Keratinocyte (primary cell): ENCODE measurements around the gene DNPH1. TPM values are rescaled to one million over a fixed set of nuclear protein-coding genes. Genes with fewer than 3 reads are reported as not detected.

ENCODE experiments used
- DNase-seq: peaks from one replicate; pipeline ENCODE4 v3.0.0-alpha.2; 2011; ENCODE audit warnings: low read depth, missing footprints, low spot score
- FAIRE-seq: peaks from 2 replicates; lab custom pipeline; 2011; peaks lifted over from hg19 to GRCh38; lab: Jason Lieb, UNC
- H2AFZ ChIP-seq: 2 replicates; pipeline ENCODE4 v1.6.0; 2012; ENCODE audit warnings: low read length, control low read depth, inconsistent platforms; ENCODE audit not compliant: control insufficient read depth
- H3K27ac ChIP-seq: 2 replicates; pipeline ENCODE4 v1.5.1; 2011; ENCODE audit warnings: low read length; ENCODE audit not compliant: control insufficient read depth, insufficient read depth
- H3K27me3 ChIP-seq: 3 replicates; pipeline ENCODE4 v1.6.0; 2011; ENCODE audit warnings: low read length; ENCODE audit not compliant: control insufficient read depth, insufficient read depth; ENCODE audit errors: extremely low read depth
- H3K36me3 ChIP-seq, 2 experiments: 2 replicates in 1 of 2; 3 replicates in 1 of 2; pipeline ENCODE4 v1.5.1; 2011; ENCODE audit warnings: low read length in 2 of 2, mild to moderate bottlenecking in 1 of 2; ENCODE audit not compliant: control insufficient read depth in 2 of 2, insufficient read depth in 2 of 2; ENCODE audit errors: extremely low read depth in 1 of 2
- H3K4me1 ChIP-seq: 3 replicates; pipeline ENCODE4 v1.5.1; 2011; ENCODE audit warnings: low read length; ENCODE audit not compliant: control insufficient read depth, insufficient read depth; ENCODE audit errors: extremely low read depth
- H3K4me2 ChIP-seq: 3 replicates; pipeline ENCODE4 v1.6.0; 2011; ENCODE audit warnings: low read depth, low read length; ENCODE audit not compliant: control insufficient read depth, insufficient read depth; ENCODE audit errors: extremely low read depth
- H3K4me3 ChIP-seq, 3 experiments: fragments of 200-600 bp in 1 of 3; sonication (generic) in 1 of 3; 2 replicates in 2 of 3; 3 replicates in 1 of 3; pipeline ENCODE4 v1.5.1; 2011 to 2016; ENCODE audit warnings: low read length in 3 of 3, mild to moderate bottlenecking in 3 of 3, control low read depth in 2 of 3, inconsistent platforms in 1 of 3, low read depth in 1 of 3, mixed read lengths in 1 of 3, mixed run types in 1 of 3, moderate library complexity in 1 of 3; ENCODE audit not compliant: control insufficient read depth in 2 of 3, insufficient read depth in 2 of 3; ENCODE audit errors: extremely low read depth in 1 of 3
- H3K79me2 ChIP-seq: 2 replicates; pipeline ENCODE4 v1.6.0; 2012; ENCODE audit warnings: low read length; ENCODE audit not compliant: control insufficient read depth, insufficient read depth
- H3K9ac ChIP-seq: 3 replicates; pipeline ENCODE4 v1.6.0; 2011; ENCODE audit warnings: low read length; ENCODE audit not compliant: control insufficient read depth, insufficient read depth; ENCODE audit errors: extremely low read depth
- H3K9me1 ChIP-seq: 3 replicates; pipeline ENCODE4 v1.6.0; 2011; ENCODE audit warnings: low read length; ENCODE audit not compliant: control insufficient read depth, insufficient read depth; ENCODE audit errors: extremely low read depth
- H3K9me3 ChIP-seq: 2 replicates; pipeline ENCODE4 v1.5.1; 2012; ENCODE audit warnings: low read depth, low read length; ENCODE audit not compliant: control insufficient read depth
- H4K20me1 ChIP-seq: 3 replicates; pipeline ENCODE4 v1.6.0; 2011; ENCODE audit warnings: low read length; ENCODE audit not compliant: control insufficient read depth, insufficient read depth; ENCODE audit errors: extremely low read depth
- EZH2 ChIP-seq: IDR thresholded peaks from one replicate; pipeline ENCODE4 v1.6.1; 2012; ENCODE audit warnings: inconsistent platforms, mild to moderate bottlenecking, low read length, moderate library complexity
- dilution Hi-C: fragments of 300-500 bp; cut with MboI; formaldehyde crosslinking; loops from one replicate; pipeline ENCODE4 v1.7.0; 2020; ENCODE audit warnings: low sequenced_read_pairs; ENCODE audit not compliant: extremely low pct_ligation_motif_present
- polyA plus RNA-seq, 5 experiments: library from polyadenylated mRNA; depleted of rRNA in 3 of 5; stranded (reverse) in 3 of 5; stranded (forward) in 1 of 5; unstranded in 1 of 5; fragments of >200 nt; gene quantifications; 1 replicate in 1 of 5; 2 replicates in 3 of 5; 3 replicates in 1 of 5; pipeline versions ENCODE4 v1.2.1 to v1.2.3, GENCODE V29; 2011 to 2012; ENCODE audit warnings: missing spikeins in 2 of 5, low read depth in 1 of 5, low replicate concordance in 1 of 5
- TF ChIP-seq, protein P1 (sequence below), 3 experiments: IDR thresholded peaks in 1 of 3; conservative IDR thresholded peaks in 1 of 3; optimal IDR thresholded peaks in 1 of 3; 2 replicates in 2 of 3; 3 replicates in 1 of 3; pipeline versions ENCODE3 to v1.5.1; 2011; ENCODE audit warnings: low read length in 3 of 3, mild to moderate bottlenecking in 3 of 3, moderate library complexity in 2 of 3, control low read depth in 1 of 3, inconsistent platforms in 1 of 3; ENCODE audit not compliant: insufficient read depth in 2 of 3; ENCODE audit errors: extremely low read depth in 1 of 3

The DNPH1 gene
- polyA plus RNA-seq, 1 donor (not counting 4 experiments of a cell fraction or from before 2014, with no cell fraction given), result 73.9 TPM

- peaks cover 17 to 21% of the 10 kb centered on the region in 2 experiments for H3K36me3 ChIP-seq
Measured at GRCh38 chr6:43207286-43207685, 22.0 kb downstream of the DNPH1 start.

GRCh38 chr6:43205849-43206248, 23.4 kb downstream of the DNPH1 start:
- H3K9me3 ChIP-seq, result no peaks in the 10 kb centered on the region
- dilution Hi-C loops, result no loop called here
- DNase-seq (no peak), FAIRE-seq (no peak)
- no peaks in the 10 kb centered on the region for H3K27me3 ChIP-seq
- H2AFZ ChIP-seq, result no peak overlapping the region
- peaks cover 18 to 27% of the 10 kb centered on the region in 2 experiments for H3K36me3 ChIP-seq
- H3K9ac ChIP-seq, result no peak overlapping the region
- no peaks in the 10 kb centered on the region for H3K79me2 ChIP-seq
- H3K4me2 ChIP-seq, result no peak overlapping the region
- no peaks in the 10 kb centered on the region for H3K4me1 ChIP-seq
- no peaks in the 10 kb centered on the region for H3K9me1 ChIP-seq
- TF ChIP-seq EZH2, result no peak
- TF ChIP-seq, protein P1, sequence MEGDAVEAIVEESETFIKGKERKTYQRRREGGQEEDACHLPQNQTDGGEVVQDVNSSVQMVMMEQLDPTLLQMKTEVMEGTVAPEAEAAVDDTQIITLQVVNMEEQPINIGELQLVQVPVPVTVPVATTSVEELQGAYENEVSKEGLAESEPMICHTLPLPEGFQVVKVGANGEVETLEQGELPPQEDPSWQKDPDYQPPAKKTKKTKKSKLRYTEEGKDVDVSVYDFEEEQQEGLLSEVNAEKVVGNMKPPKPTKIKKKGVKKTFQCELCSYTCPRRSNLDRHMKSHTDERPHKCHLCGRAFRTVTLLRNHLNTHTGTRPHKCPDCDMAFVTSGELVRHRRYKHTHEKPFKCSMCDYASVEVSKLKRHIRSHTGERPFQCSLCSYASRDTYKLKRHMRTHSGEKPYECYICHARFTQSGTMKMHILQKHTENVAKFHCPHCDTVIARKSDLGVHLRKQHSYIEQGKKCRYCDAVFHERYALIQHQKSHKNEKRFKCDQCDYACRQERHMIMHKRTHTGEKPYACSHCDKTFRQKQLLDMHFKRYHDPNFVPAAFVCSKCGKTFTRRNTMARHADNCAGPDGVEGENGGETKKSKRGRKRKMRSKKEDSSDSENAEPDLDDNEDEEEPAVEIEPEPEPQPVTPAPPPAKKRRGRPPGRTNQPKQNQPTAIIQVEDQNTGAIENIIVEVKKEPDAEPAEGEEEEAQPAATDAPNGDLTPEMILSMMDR (optimal IDR thresholded peaks at IDR 0.05 in 1 of 3, IDR thresholded peaks at IDR 0.05 in 1 of 3, conservative IDR thresholded peaks at IDR 0.05 in 1 of 3; ENCODE audit: extremely low read depth in 1 of 3, insufficient read depth in 2 of 3, low read length in 3 of 3), result no peak
- no peaks in the 10 kb centered on the region for H4K20me1 ChIP-seq
- H3K4me3 ChIP-seq, result no peak overlapping the region
- H3K27ac ChIP-seq, result no peak overlapping the region

More at GRCh38 chr6:43207286-43207685, 22.0 kb downstream of the DNPH1 start:
- no peak overlapping the region for H3K27ac ChIP-seq
- no peaks in the 10 kb centered on the region for H3K4me1 ChIP-seq
- dilution Hi-C loops, result no loop called here
- H3K9me1 ChIP-seq, result no peaks in the 10 kb centered on the region
- H3K79me2 ChIP-seq, result no peaks in the 10 kb centered on the region
- DNase-seq, result no peak
- no peaks in the 10 kb centered on the region for H4K20me1 ChIP-seq
- no peak overlapping the region for H3K9ac ChIP-seq
- no peak overlapping the region for H3K4me2 ChIP-seq
- FAIRE-seq, result no peak
- no peak overlapping the region for H2AFZ ChIP-seq
- TF ChIP-seq EZH2, result no peak
- no peaks in the 10 kb centered on the region for H3K27me3 ChIP-seq
- no peaks in the 10 kb centered on the region for H3K9me3 ChIP-seq
- no peak overlapping the region for H3K4me3 ChIP-seq
